Measurements from ENCODE around the gene DNAH17. TPM values are rescaled to one million over a fixed set of nuclear protein-coding genes. Genes with fewer than 3 reads are reported as not detected.
A peak's percentile ranks its signal among the peaks of the same experiment; 100 is the strongest.

The DNAH17 gene
- total RNA-seq, 4 donors from 2014 or later: under 0.01 TPM; not detected in 2

GRCh38 chr17:78416791-78417530, 160.2 kb downstream of the DNAH17 start:
- Histone ChIP-seq H3K9me3 (no peaks in the 10 kb centered on the region), H3K27ac (peak overlapping the region; percentile 45 to 90 (median 78)), H3K4me3 (no peak overlapping the region), H3K36me3 (peaks cover 0 to 51% (median 7%) of the 10 kb centered on the region in 3 donors), H3K4me1 (peaks cover 0 to 82% (median 49%) of the 10 kb centered on the region in 4 donors), H3K27me3 (no peaks in the 10 kb centered on the region)
- peak in 1 of 2 donors; percentile 41 for DNase-seq (ENCODE audit: low spot score in 2 of 2)
- 40 to 42% methylated on average over 15 of the region's 15 CpGs for WGBS, 2 donors
- no peak for TF ChIP-seq CTCF (IDR thresholded peaks at IDR 0.05)
- TF ChIP-seq EP300 (IDR thresholded peaks at IDR 0.05): peak; percentile 89 to 93
- TF ChIP-seq POLR2A (IDR thresholded peaks at IDR 0.05): peak in 1 of 2 donors; percentile 12

GRCh38 chr17:78415821-78416711, 161.1 kb downstream of the DNAH17 start:
- Histone ChIP-seq H3K4me1 (peaks cover 0 to 79% (median 52%) of the 10 kb centered on the region in 4 donors), H3K9me3 (no peaks in the 10 kb centered on the region), H3K27ac (peak overlapping the region; percentile 45 to 90 (median 78)), H3K36me3 (peaks cover 0 to 45% (median 7%) of the 10 kb centered on the region in 3 donors), H3K4me3 (no peak overlapping the region), H3K27me3 (no peaks in the 10 kb centered on the region)
- DNase-seq (ENCODE audit: low spot score in 2 of 2): no peak
- WGBS, 2 donors: 52 to 62% methylated on average over 17 of the region's 17 CpGs
- TF ChIP-seq CTCF (IDR thresholded peaks at IDR 0.05) (no peak), POLR2A (IDR thresholded peaks at IDR 0.05) (no peak), EP300 (IDR thresholded peaks at IDR 0.05) (no peak)

- Histone ChIP-seq H3K4me1 (peaks cover 0 to 71% (median 43%) of the 10 kb centered on the region in 4 donors), H3K4me3 (no peak overlapping the region), H3K9me3 (no peaks in the 10 kb centered on the region), H3K36me3 (peaks cover 0 to 31% (median under 1%) of the 10 kb centered on the region in 3 donors), H3K27ac (peak overlapping the region in 3 of 4 donors; percentile 50 to 82 (median 69)), H3K27me3 (no peaks in the 10 kb centered on the region)
- TF ChIP-seq EP300 (IDR thresholded peaks at IDR 0.05) (no peak), POLR2A (IDR thresholded peaks at IDR 0.05) (no peak), CTCF (IDR thresholded peaks at IDR 0.05) (no peak)
- 80% methylated on average over 34 of the region's 34 CpGs for WGBS, 2 donors
- no peak for DNase-seq (ENCODE audit: low spot score in 2 of 2)
Observed at GRCh38 chr17:78414178-78415162, 162.7 kb downstream of the DNAH17 start.

- Histone ChIP-seq H3K27ac (peak overlapping the region in 2 of 4 donors; percentile 69 to 82), H3K4me1 (peaks cover 0 to 85% (median 44%) of the 10 kb centered on the region in 4 donors), H3K4me3 (no peak overlapping the region), H3K36me3 (peaks cover 0 to 34% (median 0%) of the 10 kb centered on the region in 3 donors), H3K27me3 (no peaks in the 10 kb centered on the region), H3K9me3 (no peaks in the 10 kb centered on the region)
- DNase-seq (ENCODE audit: low spot score in 2 of 2): no peak
- TF ChIP-seq EP300 (IDR thresholded peaks at IDR 0.05) (no peak), CTCF (IDR thresholded peaks at IDR 0.05) (peak in 4 of 5 experiments; percentile 12 to 39 (median 20))
- 79 to 83% methylated on average over 10 of the region's 10 CpGs for WGBS, 2 donors
Observed at GRCh38 chr17:78412403-78412802, 164.8 kb downstream of the DNAH17 start.
